HL-60 (cell line): ENCODE data around the gene HDAC7.
A peak's percentile ranks its signal among the peaks of the same experiment; 100 is the strongest.

Experiments used
- CTCF ChIP-seq: IDR thresholded peaks from one replicate; pipeline ENCODE4 v1.5.1; 2011; ENCODE audit warnings: low read length, control low read depth, inconsistent platforms; ENCODE audit not compliant: insufficient read depth
- POLR2AphosphoS5 ChIP-seq: IDR thresholded peaks from 2 replicates; pipeline ENCODE4 v1.6.1; 2012; ENCODE audit warnings: low read depth
- REST ChIP-seq: IDR thresholded peaks from 2 replicates; pipeline ENCODE4 v1.6.1; 2012; ENCODE audit warnings: low read depth; ENCODE audit not compliant: insufficient replicate concordance

GRCh38 chr12:47741340-47741703 is 78.4 kb downstream of the HDAC7 start:
- TF ChIP-seq CTCF (no peak), POLR2AphosphoS5 (peak; percentile 94), REST (no peak)
